Neural cell (in vitro differentiated cells): ENCODE measurements around the gene RAB40B.

ENCODE experiments used
- EZH2 ChIP-seq: fragments of 200-600, 300-800 bp; shearing (Covaris generic), sonication (generic); IDR thresholded peaks from 2 replicates; pipeline ENCODE4 v1.6.1; 2014; ENCODE audit warnings: antibody characterized with exemption, low read length, borderline replicate concordance, mild to moderate bottlenecking; ENCODE audit not compliant: insufficient read depth, poor library complexity, severe bottlenecking
- MXI1 ChIP-seq: fragments of 450-650 bp; conservative IDR thresholded peaks from 2 replicates; pipeline ENCODE4 v1.6.1; 2014; ENCODE audit warnings: antibody characterized with exemption, mild to moderate bottlenecking; ENCODE audit not compliant: poor library complexity, severe bottlenecking
- TF ChIP-seq, protein P1 (sequence below): fragments of 450-650 bp; IDR thresholded peaks from 2 replicates; pipeline ENCODE4 v1.5.1; 2014; ENCODE audit warnings: antibody characterized with exemption, mild to moderate bottlenecking, moderate library complexity; ENCODE audit not compliant: poor library complexity, severe bottlenecking

DNA sequence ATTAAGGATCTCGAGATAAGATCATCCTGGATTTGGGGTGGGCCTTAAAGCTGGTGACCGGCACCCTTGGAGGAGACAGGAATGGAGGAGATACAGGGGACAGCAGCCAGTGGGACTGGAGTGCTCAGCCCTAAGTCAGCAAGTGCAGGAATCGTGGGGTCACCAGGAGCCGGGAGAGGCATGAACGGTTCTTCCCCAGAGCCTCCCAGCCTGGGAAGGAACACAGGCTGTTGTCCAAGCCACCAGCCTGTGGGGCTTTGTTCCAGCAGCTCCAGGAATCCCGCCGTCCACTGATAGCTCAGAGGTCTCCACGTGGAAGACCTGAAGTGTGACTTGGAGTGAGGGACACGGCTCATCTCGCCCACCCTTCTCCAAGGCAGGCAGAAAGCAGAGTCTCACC lies 47.8 kb downstream of the RAB40B start:
- no peak for TF ChIP-seq EZH2
- TF ChIP-seq, protein P1, sequence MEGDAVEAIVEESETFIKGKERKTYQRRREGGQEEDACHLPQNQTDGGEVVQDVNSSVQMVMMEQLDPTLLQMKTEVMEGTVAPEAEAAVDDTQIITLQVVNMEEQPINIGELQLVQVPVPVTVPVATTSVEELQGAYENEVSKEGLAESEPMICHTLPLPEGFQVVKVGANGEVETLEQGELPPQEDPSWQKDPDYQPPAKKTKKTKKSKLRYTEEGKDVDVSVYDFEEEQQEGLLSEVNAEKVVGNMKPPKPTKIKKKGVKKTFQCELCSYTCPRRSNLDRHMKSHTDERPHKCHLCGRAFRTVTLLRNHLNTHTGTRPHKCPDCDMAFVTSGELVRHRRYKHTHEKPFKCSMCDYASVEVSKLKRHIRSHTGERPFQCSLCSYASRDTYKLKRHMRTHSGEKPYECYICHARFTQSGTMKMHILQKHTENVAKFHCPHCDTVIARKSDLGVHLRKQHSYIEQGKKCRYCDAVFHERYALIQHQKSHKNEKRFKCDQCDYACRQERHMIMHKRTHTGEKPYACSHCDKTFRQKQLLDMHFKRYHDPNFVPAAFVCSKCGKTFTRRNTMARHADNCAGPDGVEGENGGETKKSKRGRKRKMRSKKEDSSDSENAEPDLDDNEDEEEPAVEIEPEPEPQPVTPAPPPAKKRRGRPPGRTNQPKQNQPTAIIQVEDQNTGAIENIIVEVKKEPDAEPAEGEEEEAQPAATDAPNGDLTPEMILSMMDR = no peak
- TF ChIP-seq MXI1 = no peak
